Activated CD8-positive, alpha-beta memory T cell treated with anti-CD3 and anti-CD28 coated beads, Interleukin-2, amount 50 U/mL, for 1 hour (primary cell): Measurements from ENCODE around the gene RAET1G.
"Not testable (repeated sequence)": the region's sequence is repeated elsewhere in the genome, so short reads cannot be mapped to it uniquely, and the experiment has no call there.

Experiments used
- DNase-seq: peaks from one replicate; pipeline ENCODE4 v3.0.0-alpha.2; 2020; ENCODE audit errors: extremely low read depth

Gene RAET1G

GRCh38 chr6:149922642-149923326 lies at the start of gene RAET1G:
Gene RAET1G (minus strand): TSS chr6:149923121. CDS start chr6:149923010, 111 bp downstream.
- DNase-seq = peak; percentile 79

GRCh38 chr6:149969635-149970034 lies 46.7 kb upstream of the RAET1G start:
- no peak for DNase-seq

GRCh38 chr6:149968909-149969308 lies 46.0 kb upstream of the RAET1G start:
- DNase-seq = not testable (repeated sequence)

GRCh38 chr6:149967999-149968398 lies 45.1 kb upstream of the RAET1G start:
- not testable (repeated sequence) for DNase-seq

DNA sequence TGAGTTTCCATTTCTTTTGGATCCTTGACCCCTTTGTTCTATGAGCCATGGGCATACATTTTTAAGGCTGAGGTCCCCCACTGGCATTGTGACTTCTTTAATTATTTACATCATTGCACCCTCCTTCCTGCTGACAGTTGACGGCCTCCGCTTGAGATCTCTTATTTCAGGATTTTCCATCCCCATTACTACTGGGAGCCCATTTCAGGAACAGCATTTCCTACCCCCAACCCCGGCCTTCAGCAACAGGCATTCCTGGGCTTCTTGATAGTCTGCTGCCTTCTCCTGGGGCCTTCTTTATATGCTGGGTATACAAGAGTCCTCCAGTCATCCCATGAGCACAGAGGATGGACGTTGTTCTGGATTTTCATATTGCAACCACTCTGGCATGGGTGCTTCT lies 44.7 kb upstream of the RAET1G start:
- DNase-seq = no peak

- not testable (repeated sequence) for DNase-seq
Measured at GRCh38 chr6:149966319-149966718, 43.4 kb upstream of the RAET1G start.

GRCh38 chr6:149965194-149966020 lies 42.5 kb upstream of the RAET1G start:
- DNase-seq = no peak

GRCh38 chr6:149964308-149965193 lies 41.6 kb upstream of the RAET1G start:
- DNase-seq = no peak

DNA sequence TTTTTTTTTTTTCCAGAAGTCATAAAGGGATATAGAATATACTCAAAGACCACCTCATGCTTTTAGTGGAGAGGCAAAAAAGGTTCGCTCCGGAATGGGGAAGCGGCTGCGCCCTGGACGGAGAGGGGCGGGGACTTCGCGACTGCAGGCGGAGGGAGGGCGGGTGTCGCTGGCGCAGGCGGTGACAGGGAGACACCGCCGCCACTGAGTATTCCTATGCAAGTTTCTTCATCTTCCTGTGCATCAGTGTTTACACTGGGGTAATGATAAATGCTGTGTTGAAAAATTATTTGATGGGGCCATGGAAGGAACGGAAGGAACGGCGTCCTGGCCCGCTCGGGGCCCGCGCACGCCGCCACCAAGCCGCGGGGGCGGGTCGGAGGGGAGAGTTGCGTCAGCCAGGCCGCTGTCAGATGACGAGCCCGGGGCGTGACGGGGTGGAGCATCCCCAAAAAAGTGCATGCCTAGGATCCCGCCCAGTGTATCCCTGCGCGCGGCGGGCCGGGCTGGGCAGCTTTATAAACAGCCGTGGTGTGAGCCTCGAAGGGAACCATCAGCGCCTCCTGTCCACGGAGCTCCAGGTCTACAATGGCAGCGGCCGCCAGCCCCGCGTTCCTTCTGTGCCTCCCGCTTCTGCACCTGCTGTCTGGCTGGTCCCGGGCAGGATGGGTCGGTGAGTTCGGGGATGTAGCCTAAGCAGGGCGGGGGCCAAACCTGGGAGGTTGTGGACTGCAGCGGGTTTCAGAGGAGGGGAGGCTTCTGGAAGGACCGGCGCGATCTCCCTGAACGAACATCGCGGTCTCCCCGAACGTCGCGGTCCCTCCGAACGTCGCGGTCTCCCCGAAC lies 40.8 kb upstream of the RAET1G start, which contains the start of gene ULBP1:
Gene ULBP1, plus strand, starts transcription at position 482 of the 846 bp plus-strand sequence. Its CDS starts 107 bp downstream, at position 589.
- DNase-seq = peak; percentile 30

- DNase-seq = no peak
Measured at GRCh38 chr6:149963212-149963461, 40.2 kb upstream of the RAET1G start.

- no peak for DNase-seq
Measured at GRCh38 chr6:149962461-149963211, 39.7 kb upstream of the RAET1G start.

GRCh38 chr6:149961728-149962425 lies 39.0 kb upstream of the RAET1G start:
- no peak for DNase-seq

GRCh38 chr6:149960488-149960887 lies 37.6 kb upstream of the RAET1G start:
- DNase-seq = no peak

- not testable (repeated sequence) for DNase-seq
Measured at GRCh38 chr6:149959806-149960205, 36.9 kb upstream of the RAET1G start.

DNA sequence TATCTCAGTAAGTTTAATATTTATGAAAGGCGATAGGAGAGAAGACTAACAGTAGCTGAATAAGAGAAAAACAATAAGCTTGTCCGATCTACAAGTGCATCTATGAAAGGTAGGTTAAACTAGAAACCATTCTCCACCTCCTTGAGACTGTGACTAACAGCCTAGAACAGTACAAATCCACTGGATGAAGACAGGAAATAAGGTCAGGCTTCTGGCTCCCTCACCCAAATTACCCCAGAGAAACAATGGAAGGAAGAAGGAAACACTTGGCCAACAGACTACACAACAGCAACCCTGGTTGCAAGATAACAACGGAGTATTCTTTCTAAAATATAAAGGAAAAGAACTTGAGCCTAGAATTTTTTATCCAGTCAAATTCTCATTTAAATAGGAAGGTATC lies 35.2 kb upstream of the RAET1G start:
- not testable (repeated sequence) for DNase-seq

GRCh38 chr6:149955654-149956317 lies 32.9 kb upstream of the RAET1G start:
- DNase-seq = not testable (repeated sequence)

DNA sequence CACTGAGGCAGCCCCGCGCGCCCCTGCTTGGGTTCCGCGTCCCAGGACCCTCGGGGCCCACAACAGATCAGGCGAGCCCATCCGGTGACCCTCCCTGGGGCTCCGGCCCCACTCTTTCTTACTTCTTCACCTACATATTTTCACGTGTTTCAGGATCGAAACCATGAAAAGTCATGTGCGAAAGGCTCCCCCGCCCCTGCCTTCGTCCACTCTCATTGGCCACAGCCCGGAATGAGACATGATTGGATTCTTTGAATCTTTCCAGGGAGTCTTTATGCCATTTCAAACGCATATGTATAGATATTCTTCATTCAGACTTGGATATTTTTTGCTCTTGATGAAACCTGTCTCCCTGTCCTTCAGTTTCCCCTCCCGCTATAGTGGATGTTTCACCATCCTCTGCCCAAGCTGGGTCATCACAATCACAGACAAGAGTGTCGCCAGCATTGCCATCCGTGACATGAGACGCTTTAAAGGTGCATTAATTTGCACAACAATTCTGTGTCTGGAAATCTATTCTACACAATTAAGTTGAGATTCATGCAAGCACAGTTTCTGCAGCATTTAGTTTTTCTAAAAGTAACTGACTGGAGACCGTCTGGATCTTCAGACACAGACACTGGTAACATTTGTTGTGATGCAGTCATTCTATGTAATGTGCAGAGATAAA lies 32.2 kb upstream of the RAET1G start:
- not testable (repeated sequence) for DNase-seq

- DNase-seq = not testable (repeated sequence)
Measured at GRCh38 chr6:149954328-149954983, 31.5 kb upstream of the RAET1G start.
